SK-N-MC (cell line): Measurements from ENCODE around the gene MIX23.
"Not testable (repeated sequence)": the region's sequence is repeated elsewhere in the genome, so short reads cannot be mapped to it uniquely, and the experiment has no call there.

Experiments used
- DNase-seq: peaks from one replicate; pipeline ENCODE4 v3.0.0-alpha.2; 2011; ENCODE audit warnings: low read depth, low spot score
- H3K27ac ChIP-seq: fragments of 200-600 bp; sonication (generic); 2 replicates; pipeline ENCODE4 v1.5.1; 2016; ENCODE audit warnings: mixed run types
- H3K36me3 ChIP-seq: fragments of 200-600 bp; sonication (generic); 2 replicates; pipeline ENCODE4 v1.6.1; 2017; ENCODE audit warnings: antibody characterized with exemption, low read length, mixed read lengths; ENCODE audit not compliant: insufficient read depth
- H3K4me3 ChIP-seq: fragments of 200-600 bp; sonication (generic); 2 replicates; pipeline ENCODE4 v1.5.1; 2016
- H3K9ac ChIP-seq: fragments of 200-600 bp; sonication (generic); 2 replicates; pipeline ENCODE4 v1.8.0; 2017; ENCODE audit warnings: mixed run types, mixed read lengths; ENCODE audit not compliant: insufficient read length
- H3K9me3 ChIP-seq: fragments of 200-600 bp; sonication (generic); 2 replicates; pipeline ENCODE4 v1.6.1; 2017; ENCODE audit warnings: low read depth, mild to moderate bottlenecking, antibody characterized with exemption, low read length, moderate library complexity, mixed read lengths
- EZH2 ChIP-seq: fragments of 200-600 bp; sonication (generic); IDR thresholded peaks from one replicate; pipeline ENCODE4 v1.6.1; 2017; ENCODE audit warnings: antibody characterized with exemption
- FOXP2 ChIP-seq: optimal IDR thresholded peaks from 2 replicates; pipeline ENCODE3; 2011; ENCODE audit warnings: mild to moderate bottlenecking, moderate library complexity; ENCODE audit not compliant: insufficient read depth; ENCODE audit errors: extremely low read length, control extremely low read depth
- POLR2AphosphoS5 ChIP-seq: IDR thresholded peaks from 2 replicates; pipeline ENCODE4 v1.6.1; 2012; ENCODE audit warnings: mild to moderate bottlenecking, low read depth, low read length, borderline replicate concordance

The MIX23 gene

DNA sequence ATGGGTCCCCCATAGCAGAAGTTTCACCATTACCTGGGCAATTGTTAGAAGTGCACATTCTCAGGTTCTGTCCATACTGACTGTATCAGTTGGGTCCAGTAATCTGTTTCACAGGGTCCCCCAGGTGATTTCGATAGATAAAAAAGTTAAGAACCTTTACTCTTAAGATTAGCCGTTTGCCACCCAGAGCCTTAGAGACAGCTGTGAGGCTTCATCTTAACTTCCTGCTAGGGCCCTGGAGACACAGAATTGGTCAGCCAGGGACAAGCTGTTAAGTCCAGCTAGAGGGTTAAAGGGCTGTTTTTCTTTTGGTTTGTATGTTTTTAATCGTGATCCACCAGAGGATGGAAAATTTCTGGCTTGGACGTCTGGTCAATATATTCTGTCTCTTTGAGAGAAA lies 7.6 kb upstream of the MIX23 start:
- Histone ChIP-seq H3K9ac (no peak overlapping the region), H3K4me3 (no peak overlapping the region), H3K36me3 (peaks cover 40% of the 10 kb centered on the region), H3K9me3 (no peaks in the 10 kb centered on the region), H3K27ac (no peak overlapping the region)
- DNase-seq, result no peak
- no peak for TF ChIP-seq EZH2
- no peak for TF ChIP-seq FOXP2
- TF ChIP-seq POLR2AphosphoS5, result no peak

DNA sequence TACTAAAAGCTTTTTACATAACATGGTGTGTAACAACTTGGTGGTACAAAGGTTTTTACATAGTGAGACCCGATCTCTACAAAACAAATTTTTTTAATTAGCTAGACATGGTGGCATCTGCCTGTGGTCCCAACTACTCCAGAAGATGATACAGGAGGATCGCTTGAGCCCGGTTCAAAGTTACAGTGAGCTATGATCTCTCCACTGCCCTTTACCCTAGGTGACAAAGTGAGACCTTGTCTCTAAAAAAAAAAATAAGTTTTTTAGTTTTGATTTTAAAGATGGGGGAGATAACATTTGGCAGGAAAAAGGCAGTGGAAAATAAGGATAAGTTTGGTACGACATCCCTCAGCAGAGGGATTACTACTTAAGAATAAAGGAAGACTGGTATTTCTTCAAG lies 6.9 kb upstream of the MIX23 start:
- H3K27ac ChIP-seq, result no peak overlapping the region
- no peak for TF ChIP-seq POLR2AphosphoS5
- TF ChIP-seq FOXP2, result no peak
- TF ChIP-seq EZH2, result no peak
- H3K36me3 ChIP-seq, result peaks cover 36% of the 10 kb centered on the region
- no peak for DNase-seq
- H3K9me3 ChIP-seq, result no peaks in the 10 kb centered on the region
- H3K4me3 ChIP-seq, result no peak overlapping the region
- H3K9ac ChIP-seq, result no peak overlapping the region

DNA sequence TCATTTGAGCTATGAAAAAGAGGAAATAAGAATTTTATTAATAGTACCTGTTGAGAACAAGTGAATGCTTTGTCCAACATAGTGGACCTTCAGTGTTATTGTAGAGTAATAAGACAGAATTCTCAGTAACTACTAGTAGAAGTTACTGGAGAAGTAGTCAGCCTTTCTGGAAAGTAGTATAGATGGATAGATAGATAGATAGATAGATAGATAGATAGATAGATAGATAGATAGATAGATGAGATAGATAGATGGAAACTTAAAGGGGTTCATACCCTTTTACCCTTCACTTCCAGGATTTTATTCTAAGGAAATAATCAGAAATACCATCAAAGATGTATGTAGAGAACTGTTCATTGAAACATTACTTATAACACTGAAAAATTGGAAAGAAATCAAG lies 6.2 kb upstream of the MIX23 start:
- TF ChIP-seq FOXP2 (no peak), POLR2AphosphoS5 (no peak), EZH2 (no peak)
- Histone ChIP-seq H3K9me3 (no peaks in the 10 kb centered on the region), H3K27ac (no peak overlapping the region), H3K4me3 (no peak overlapping the region), H3K9ac (no peak overlapping the region), H3K36me3 (peaks cover 32% of the 10 kb centered on the region)
- no peak for DNase-seq

DNA sequence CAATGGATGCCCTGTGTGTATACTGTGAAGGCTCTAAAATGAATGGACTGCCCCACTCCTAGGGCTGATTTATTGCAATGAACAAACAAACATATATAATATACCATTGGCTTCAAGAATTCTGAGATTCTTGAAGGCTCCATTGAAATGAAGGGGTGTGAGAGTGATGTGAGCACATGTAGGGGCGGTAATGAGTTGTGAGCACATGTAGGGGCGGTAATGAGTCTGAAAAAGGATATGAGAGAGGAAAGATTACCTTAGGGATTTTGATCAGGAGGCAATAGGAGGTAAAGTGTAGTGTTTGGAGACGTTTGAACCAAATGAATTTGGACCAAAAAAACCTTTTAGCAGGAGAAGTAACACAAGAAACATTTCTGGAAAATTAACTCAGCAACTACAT lies 4.7 kb upstream of the MIX23 start:
- Histone ChIP-seq H3K4me3 (no peak overlapping the region), H3K36me3 (peaks cover 20% of the 10 kb centered on the region; the same call in 1 of the 2 replicates), H3K9ac (no peak overlapping the region), H3K27ac (no peak overlapping the region), H3K9me3 (no peaks in the 10 kb centered on the region)
- DNase-seq, result no peak
- no peak for TF ChIP-seq FOXP2
- no peak for TF ChIP-seq EZH2
- TF ChIP-seq POLR2AphosphoS5, result no peak

DNA sequence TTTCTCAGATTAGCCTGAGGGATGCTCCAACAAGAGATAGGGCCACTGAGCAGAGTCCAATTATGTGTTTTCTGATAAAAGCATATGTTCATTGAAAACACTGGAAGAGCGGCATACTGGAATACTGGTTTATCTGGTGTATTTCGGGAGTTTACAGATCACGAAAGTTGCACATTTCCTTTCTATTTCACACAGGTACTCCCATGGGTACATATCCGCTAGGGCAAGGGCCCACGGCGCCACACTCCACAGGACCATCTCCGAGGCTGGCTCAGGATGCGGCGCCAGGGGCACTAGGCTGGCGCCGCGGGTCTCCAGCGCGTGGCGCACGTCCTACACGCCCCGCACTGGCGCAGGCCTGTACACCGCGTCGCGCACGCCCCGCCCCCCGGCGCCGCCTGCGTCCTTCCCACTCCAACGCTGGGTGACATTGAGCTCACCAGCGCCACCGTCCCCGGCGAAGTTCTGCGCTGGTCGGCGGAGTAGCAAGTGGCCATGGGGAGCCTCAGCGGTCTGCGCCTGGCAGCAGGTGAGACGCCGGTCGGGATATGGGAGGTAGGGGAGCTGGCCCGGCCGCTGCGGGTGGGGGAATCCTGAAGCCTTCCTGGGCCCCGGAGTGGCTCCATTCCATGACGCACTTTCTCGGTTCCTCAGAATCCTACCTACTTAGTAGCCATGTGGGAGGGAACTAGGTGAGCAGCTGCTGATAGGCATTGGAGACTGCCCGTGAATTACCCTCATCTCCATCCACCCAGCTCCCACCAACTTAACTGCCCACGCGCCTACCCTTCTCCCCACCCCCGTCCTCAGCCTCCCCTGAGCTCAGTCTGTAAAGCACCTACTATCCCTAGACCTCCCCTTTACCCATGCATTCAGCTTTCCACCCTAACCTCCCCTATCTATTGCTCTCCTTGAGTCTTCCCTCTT lies 1.0 kb upstream of the MIX23 start, which contains the start of gene FAM162A:
TSS of gene FAM162A (plus strand) at position 412 of the 927 bp plus-strand sequence. CDS start at position 496, 84 bp downstream.
- peak within 1 kb of the TSS; percentile 60; the same call in 1 of the 2 replicates for H3K27ac ChIP-seq
- H3K9me3 ChIP-seq, result no peaks in the 10 kb centered on the region
- TF ChIP-seq POLR2AphosphoS5 (peak; percentile 94), EZH2 (no peak), FOXP2 (no peak)
- no peak for DNase-seq
- H3K36me3 ChIP-seq, result peaks cover 20% of the 10 kb centered on the region; the same call in 1 of the 2 replicates
- peak within 1 kb of the TSS; percentile 92 for H3K4me3 ChIP-seq
- peak within 1 kb of the TSS; percentile 94 for H3K9ac ChIP-seq

DNA sequence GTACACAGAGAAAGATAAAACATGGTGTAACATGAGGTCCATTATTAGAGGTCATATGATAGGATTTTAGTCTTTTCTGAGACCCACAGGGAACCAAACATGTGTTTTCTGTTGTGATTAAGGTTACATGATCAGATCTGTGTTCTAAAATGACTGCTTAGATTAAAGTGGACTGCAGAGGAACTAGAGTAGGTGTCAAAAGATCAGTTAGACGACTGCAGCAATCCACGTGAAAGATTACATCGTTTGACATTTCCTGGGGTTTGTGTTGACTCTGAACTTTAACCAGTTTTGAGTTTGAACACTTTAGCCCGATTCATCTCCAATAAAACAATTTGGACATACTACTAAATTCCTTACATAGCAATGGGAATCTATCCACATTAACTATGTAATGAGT lies 5.1 kb downstream of the MIX23 start:
- no peak for TF ChIP-seq FOXP2
- no peak for TF ChIP-seq POLR2AphosphoS5
- TF ChIP-seq EZH2, result no peak
- Histone ChIP-seq H3K4me3 (no peak overlapping the region), H3K9ac (no peak overlapping the region), H3K36me3 (no peaks in the 10 kb centered on the region), H3K9me3 (no peaks in the 10 kb centered on the region), H3K27ac (peak overlapping the region; percentile 33; the same call in 1 of the 2 replicates)
- no peak for DNase-seq

DNA sequence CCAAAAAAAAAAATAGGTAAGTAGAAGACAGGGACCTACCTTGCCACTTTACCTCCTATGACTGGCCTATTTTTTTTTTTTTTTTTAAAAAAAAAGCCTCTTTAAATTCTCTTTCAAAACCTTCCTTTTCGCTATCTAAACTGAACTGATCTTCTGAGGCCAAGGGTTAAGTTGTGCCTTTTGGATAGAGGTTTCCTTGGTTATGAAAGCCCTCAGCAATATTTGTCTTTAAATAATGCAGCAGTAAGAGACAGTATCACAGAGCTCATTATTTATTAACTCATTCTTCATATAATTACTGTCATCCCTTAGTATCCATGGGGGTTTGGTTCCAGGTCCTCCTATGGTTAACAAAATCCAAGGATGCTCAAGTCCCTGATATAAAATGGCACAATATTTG lies 9.0 kb downstream of the MIX23 start:
- Histone ChIP-seq H3K9me3 (no peaks in the 10 kb centered on the region), H3K27ac (no peak overlapping the region)
- TF ChIP-seq EZH2 (no peak), FOXP2 (no peak), POLR2AphosphoS5 (no peak)

DNA sequence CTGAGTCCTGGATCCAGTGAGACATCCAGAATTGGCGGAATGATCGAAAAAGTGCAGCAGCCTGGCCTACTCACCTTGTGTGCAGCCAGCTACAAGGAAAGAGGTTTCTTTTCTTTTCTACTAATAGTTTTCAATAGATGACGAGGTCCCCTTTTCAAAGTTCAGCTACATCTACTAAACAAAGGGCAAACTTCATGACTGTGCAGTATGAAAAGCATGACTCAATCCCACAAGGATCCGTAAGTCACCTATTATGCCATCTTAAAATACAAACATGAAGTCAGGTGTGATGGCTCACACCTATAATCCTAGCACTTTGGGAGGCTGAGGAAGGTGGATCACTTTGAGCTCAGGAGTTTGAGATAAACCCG lies 16.7 kb downstream of the MIX23 start:
- no peak for TF ChIP-seq POLR2AphosphoS5
- TF ChIP-seq EZH2, result no peak
- no peak for TF ChIP-seq FOXP2

More for the DNA sequence above, 9.0 kb downstream of the MIX23 start:
- peaks cover 20% of the 10 kb centered on the region for H3K36me3 ChIP-seq
- no peak for DNase-seq
- H3K4me3 ChIP-seq, result no peak overlapping the region
- H3K9ac ChIP-seq, result no peak overlapping the region

DNA sequence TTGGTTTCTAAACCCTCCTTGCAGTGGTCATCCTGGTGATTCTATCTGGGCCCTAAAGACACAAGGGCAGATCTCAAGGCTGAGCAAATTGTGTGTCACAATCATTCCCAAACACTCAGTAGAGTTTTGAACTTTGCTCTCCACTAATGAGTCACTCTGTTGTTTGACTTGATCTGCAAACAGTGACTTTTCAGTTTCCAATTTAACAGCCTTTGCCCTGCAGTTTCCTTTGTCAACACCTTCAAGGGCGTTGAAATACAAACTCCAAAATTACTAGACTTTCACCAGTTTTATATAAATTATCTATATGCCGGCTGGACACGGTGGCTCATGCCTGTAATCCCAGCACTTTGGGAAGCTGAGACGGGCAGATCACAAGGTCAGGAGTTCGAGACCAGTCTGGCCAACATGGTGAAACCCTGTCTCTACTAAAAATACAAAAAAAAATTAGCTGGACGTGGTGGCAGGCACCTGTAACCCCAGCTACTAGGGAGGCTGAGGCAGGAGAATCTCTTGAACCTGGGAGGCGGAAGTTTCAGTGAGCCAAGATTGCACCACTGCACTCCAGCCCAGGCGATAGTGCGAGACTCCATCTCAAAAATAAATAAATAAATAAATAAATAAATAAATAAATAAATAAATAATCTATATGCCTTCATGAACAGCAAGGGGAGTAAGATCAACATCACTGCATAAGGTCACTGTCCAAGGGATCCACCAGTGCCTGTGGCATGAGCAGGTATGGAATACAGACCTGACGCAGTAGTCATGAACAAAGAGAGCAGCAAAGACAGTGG lies 17.3 kb downstream of the MIX23 start:
- H3K9me3 ChIP-seq, H3K4me3 ChIP-seq, H3K27ac ChIP-seq, H3K9ac ChIP-seq, DNase-seq: not testable (repeated sequence)
- H3K36me3 ChIP-seq, result peaks cover 63% of the 10 kb centered on the region

More for the DNA sequence above, 16.7 kb downstream of the MIX23 start:
- Histone ChIP-seq H3K9ac (no peak overlapping the region), H3K9me3 (no peaks in the 10 kb centered on the region), H3K27ac (no peak overlapping the region), H3K36me3 (peaks cover 68% of the 10 kb centered on the region), H3K4me3 (no peak overlapping the region)
- DNase-seq, result no peak
